NCI-H2107 (cell line): Measurements from ENCODE around the gene BCOR.

Source experiments
- DNase-seq: peaks from one replicate; lab custom pipeline; 2025; lab: John Stamatoyannopoulos, UW

BCOR gene

DNA sequence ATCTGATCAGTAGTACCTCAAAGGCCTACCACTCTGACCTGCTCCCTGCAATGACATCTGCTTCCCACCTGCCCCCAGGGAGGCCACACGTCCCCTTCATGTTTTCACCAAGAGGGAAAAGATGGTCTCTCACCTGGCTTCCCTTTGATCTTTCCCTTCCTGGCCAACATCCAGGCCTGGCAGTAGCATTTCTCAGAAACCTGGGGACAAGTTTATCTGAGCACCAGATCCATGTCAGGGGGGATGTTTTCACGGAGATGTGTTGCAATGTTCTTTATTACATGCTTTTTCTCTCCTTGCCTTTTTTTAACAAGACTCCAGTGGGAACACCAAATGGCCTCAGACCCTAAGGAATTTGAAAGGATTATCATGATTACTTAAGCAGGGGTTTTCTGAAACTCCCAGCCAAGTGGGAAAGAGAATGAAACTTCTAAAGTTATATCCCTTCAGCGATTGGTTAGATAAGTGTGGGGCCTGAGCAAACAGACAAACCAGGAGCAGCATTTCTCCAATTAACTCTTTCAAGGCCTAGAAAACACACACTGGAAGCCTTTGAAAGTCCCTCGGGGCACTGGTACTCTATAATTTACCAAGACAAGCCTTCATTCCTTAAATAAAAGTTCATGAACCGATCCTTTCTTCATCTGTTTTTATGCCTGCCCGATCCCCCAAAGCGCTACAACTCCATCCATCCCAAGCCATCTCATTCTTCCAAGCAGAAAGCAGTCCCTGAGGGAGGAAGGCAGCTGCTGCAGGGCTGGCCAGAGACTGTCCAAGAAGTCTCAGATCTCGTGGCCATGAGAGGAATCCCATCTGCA lies 94.1 kb downstream of the BCOR start:
- DNase-seq: no peak

DNA sequence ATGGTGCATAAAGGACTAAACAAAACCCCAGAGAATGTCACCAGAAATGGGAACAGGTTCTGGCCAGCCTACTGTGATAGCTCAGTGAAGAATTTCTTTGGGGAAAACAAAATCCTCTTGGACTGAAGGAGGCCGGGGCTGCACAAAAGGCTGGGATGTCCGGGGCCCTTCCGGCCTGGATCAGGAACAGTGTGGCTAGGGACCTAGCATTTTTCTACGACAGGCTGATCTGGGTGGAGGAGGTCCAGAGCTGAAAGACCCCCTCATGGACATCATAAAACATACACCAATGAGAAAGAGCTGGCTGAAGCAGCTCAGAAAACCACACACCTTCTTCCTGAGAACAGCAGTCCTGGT lies 94.7 kb downstream of the BCOR start:
- DNase-seq: no peak
